ENCODE measurements around the gene ANKRD31. TPM values are rescaled to one million over a fixed set of nuclear protein-coding genes. Genes with fewer than 3 reads are reported as not detected.
"Not testable (repeated sequence)": the region's sequence is repeated elsewhere in the genome, so short reads cannot be mapped to it uniquely, and the experiment has no call there.

Gene ANKRD31
- total and polyA plus RNA-seq, 7 donors = 0.01 to 0.11 (median 0.06) TPM; not detected in 2

GRCh38 chr5:75091597-75091996, 145.1 kb downstream of the ANKRD31 start:
- intact Hi-C loops (cut with DNase I) = no loop called here
- H3K36me3 ChIP-seq (ENCODE audit: insufficient read depth in 1 of 2, low read depth in 1 of 2) = no peaks in the 10 kb centered on the region
- H3K27me3 ChIP-seq (ENCODE audit: insufficient read depth in 3 of 3, low read length in 2 of 3) = no peaks in the 10 kb centered on the region
- H3K4me3 ChIP-seq = no peak overlapping the region
- TF ChIP-seq CTCF (IDR thresholded peaks at IDR 0.05) = no peak
- H3K9me3 ChIP-seq = no peaks in the 10 kb centered on the region
- DNase-seq = no peak
- no peak for ATAC-seq
- no peak overlapping the region for H3K27ac ChIP-seq
- 43 to 67% (median 48%) methylated on average over 3 of the region's 3 CpGs for WGBS, 3 donors
- H3K4me1 ChIP-seq = no peaks in the 10 kb centered on the region

GRCh38 chr5:75089662-75090061, 147.0 kb downstream of the ANKRD31 start:
- H3K36me3 ChIP-seq (ENCODE audit: insufficient read depth in 1 of 2, low read depth in 1 of 2) = no peaks in the 10 kb centered on the region
- intact Hi-C loops (cut with DNase I) = no loop called here
- DNase-seq (no peak), ATAC-seq (no peak)
- no peak overlapping the region for H3K4me3 ChIP-seq
- no peaks in the 10 kb centered on the region for H3K9me3 ChIP-seq
- TF ChIP-seq CTCF (IDR thresholded peaks at IDR 0.05) = no peak
- no peaks in the 10 kb centered on the region for H3K27me3 ChIP-seq (ENCODE audit: insufficient read depth in 3 of 3, low read length in 2 of 3)
- H3K4me1 ChIP-seq = no peaks in the 10 kb centered on the region
- 47 to 54% (median 51%) methylated on average over 1 of the region's 1 CpG for WGBS, 3 donors
- no peak overlapping the region for H3K27ac ChIP-seq

GRCh38 chr5:75089137-75089536, 147.5 kb downstream of the ANKRD31 start:
- Histone ChIP-seq H3K27ac (no peak overlapping the region), H3K27me3 (ENCODE audit: insufficient read depth in 3 of 3, low read length in 2 of 3) (no peaks in the 10 kb centered on the region), H3K4me1 (no peaks in the 10 kb centered on the region), H3K36me3 (ENCODE audit: insufficient read depth in 1 of 2, low read depth in 1 of 2) (no peaks in the 10 kb centered on the region), H3K4me3 (no peak overlapping the region), H3K9me3 (no peaks in the 10 kb centered on the region)
- WGBS, 3 donors = 51 to 62% (median 61%) methylated on average over 1 of the region's 1 CpG
- intact Hi-C loops (cut with DNase I) = no loop called here
- DNase-seq = no peak
- no peak for ATAC-seq
- no peak for TF ChIP-seq CTCF (IDR thresholded peaks at IDR 0.05)

- Histone ChIP-seq H3K4me3 (no peak overlapping the region), H3K27ac (no peak overlapping the region), H3K27me3 (ENCODE audit: insufficient read depth in 3 of 3, low read length in 2 of 3) (no peaks in the 10 kb centered on the region), H3K36me3 (ENCODE audit: insufficient read depth in 1 of 2, low read depth in 1 of 2) (no peaks in the 10 kb centered on the region), H3K4me1 (no peaks in the 10 kb centered on the region), H3K9me3 (no peaks in the 10 kb centered on the region)
- no peak for ATAC-seq
- intact Hi-C loops (cut with DNase I) = no loop called here
- no peak for DNase-seq
- WGBS, 3 donors = 76 to 79% (median 76%) methylated on average over 3 of the region's 3 CpGs
- TF ChIP-seq CTCF (IDR thresholded peaks at IDR 0.05) = no peak
Observed at GRCh38 chr5:75088648-75089047, 148.0 kb downstream of the ANKRD31 start.

GRCh38 chr5:75081510-75081909, 155.2 kb downstream of the ANKRD31 start:
- ATAC-seq (no peak), DNase-seq (no peak)
- Histone ChIP-seq H3K36me3 (ENCODE audit: insufficient read depth in 1 of 2, low read depth in 1 of 2) (no peaks in the 10 kb centered on the region), H3K9me3 (no peaks in the 10 kb centered on the region), H3K27ac (no peak overlapping the region), H3K4me1 (no peaks in the 10 kb centered on the region), H3K4me3 (no peak overlapping the region), H3K27me3 (ENCODE audit: insufficient read depth in 3 of 3, low read length in 2 of 3) (no peaks in the 10 kb centered on the region)
- intact Hi-C loops (cut with DNase I) = no loop called here
- TF ChIP-seq CTCF (IDR thresholded peaks at IDR 0.05) = no peak
- 72 to 80% (median 77%) methylated on average over 2 of the region's 2 CpGs for WGBS, 3 donors

- 71 to 84% (median 75%) methylated on average over 3 of the region's 3 CpGs for whole genome bisulfite sequencing, 3 donors
- H3K27ac ChIP-seq; intact Hi-C loops (cut with DNase I); DNase-seq; ATAC-seq; H3K4me3 ChIP-seq; H3K9me3 ChIP-seq; H3K27me3 ChIP-seq (ENCODE audit: insufficient read depth in 3 of 3, low read length in 2 of 3); H3K36me3 ChIP-seq (ENCODE audit: insufficient read depth in 1 of 2, low read depth in 1 of 2); H3K4me1 ChIP-seq: not testable (repeated sequence)
Observed at GRCh38 chr5:75079346-75079745, 157.3 kb downstream of the ANKRD31 start.
